Karpas-422 (cell line): Measurements from ENCODE around the gene HLTF. TPM values are rescaled to one million over a fixed set of nuclear protein-coding genes. Genes with fewer than 3 reads are reported as not detected.
"Not testable (repeated sequence)": the region's sequence is repeated elsewhere in the genome, so short reads cannot be mapped to it uniquely, and the experiment has no call there.

Experiments used
- DNase-seq: peaks from one replicate; pipeline ENCODE4 v3.0.0-alpha.2; 2015
- H2AFZ ChIP-seq: fragments of 200-600 bp; sonication (generic); 2 replicates; pipeline ENCODE4 v1.6.1; 2014; ENCODE audit warnings: antibody characterized with exemption, low read length, mixed read lengths
- H3K27ac ChIP-seq: fragments of 200-600 bp; sonication (generic); 2 replicates; pipeline ENCODE4 v1.5.1; 2014; ENCODE audit warnings: mild to moderate bottlenecking, low read length, moderate library complexity
- H3K27me3 ChIP-seq: fragments of 200-600 bp; sonication (generic); 2 replicates; pipeline ENCODE4 v1.6.1; 2014; ENCODE audit warnings: low read length, mixed read lengths
- H3K36me3 ChIP-seq: fragments of 200-600 bp; sonication (generic); 2 replicates; pipeline ENCODE4 v1.6.1; 2014; ENCODE audit warnings: low read length, mixed read lengths; ENCODE audit not compliant: insufficient read depth
- H3K4me1 ChIP-seq: fragments of 200-600 bp; sonication (generic); 2 replicates; pipeline ENCODE4 v1.6.1; 2014; ENCODE audit warnings: mild to moderate bottlenecking, low read length, mixed read lengths
- H3K4me2 ChIP-seq: fragments of 200-600 bp; sonication (generic); 2 replicates; pipeline ENCODE4 v1.6.1; 2014; ENCODE audit warnings: low read length, low read depth, mild to moderate bottlenecking; ENCODE audit not compliant: poor library complexity, severe bottlenecking
- H3K4me3 ChIP-seq: fragments of 200-600 bp; sonication (generic); 2 replicates; pipeline ENCODE4 v1.5.1; 2014; ENCODE audit warnings: mild to moderate bottlenecking, antibody characterized with exemption, low read length, mixed read lengths
- H3K79me2 ChIP-seq: fragments of 200-600 bp; sonication (generic); 2 replicates; pipeline ENCODE4 v1.6.1; 2014; ENCODE audit warnings: mild to moderate bottlenecking, low read length, mixed read lengths
- H3K9ac ChIP-seq: fragments of 200-600 bp; sonication (generic); 2 replicates; pipeline ENCODE4 v1.6.0; 2014; ENCODE audit warnings: low read length
- H3K9me2 ChIP-seq: fragments of 200-600 bp; sonication (generic), shearing (Covaris generic); replicated peaks from 2 replicates; pipeline ENCODE4 v1.6.0; 2014; ENCODE audit warnings: mild to moderate bottlenecking, low read length, moderate library complexity; ENCODE audit not compliant: insufficient read depth
- H3K9me3 ChIP-seq: fragments of 300-700, 200-600 bp; sonication (generic); 2 replicates; pipeline ENCODE4 v1.6.1; 2014; ENCODE audit warnings: low read length, mixed read lengths
- H4K20me1 ChIP-seq: fragments of 200-600 bp; sonication (generic); 2 replicates; pipeline ENCODE4 v1.6.1; 2014; ENCODE audit warnings: mild to moderate bottlenecking, antibody characterized with exemption, low read length, low read depth; ENCODE audit not compliant: insufficient read depth
- small RNA-seq: library from RNA; depleted of rRNA; stranded (forward); fragments of <200 nt; gene quantifications from one replicate; pipeline ENCODE3, GENCODE V24; 2014
- total RNA-seq: library from RNA; depleted of rRNA; stranded (reverse); fragments of >200 nt; shearing (Covaris generic); gene quantifications from 2 replicates; pipeline ENCODE4 v1.2.3, GENCODE V29; 2014; ENCODE audit warnings: low replicate concordance; rRNA removed

The HLTF gene
- total RNA-seq, 1 experiment from 2014 or later, result 84.9 TPM

DNA sequence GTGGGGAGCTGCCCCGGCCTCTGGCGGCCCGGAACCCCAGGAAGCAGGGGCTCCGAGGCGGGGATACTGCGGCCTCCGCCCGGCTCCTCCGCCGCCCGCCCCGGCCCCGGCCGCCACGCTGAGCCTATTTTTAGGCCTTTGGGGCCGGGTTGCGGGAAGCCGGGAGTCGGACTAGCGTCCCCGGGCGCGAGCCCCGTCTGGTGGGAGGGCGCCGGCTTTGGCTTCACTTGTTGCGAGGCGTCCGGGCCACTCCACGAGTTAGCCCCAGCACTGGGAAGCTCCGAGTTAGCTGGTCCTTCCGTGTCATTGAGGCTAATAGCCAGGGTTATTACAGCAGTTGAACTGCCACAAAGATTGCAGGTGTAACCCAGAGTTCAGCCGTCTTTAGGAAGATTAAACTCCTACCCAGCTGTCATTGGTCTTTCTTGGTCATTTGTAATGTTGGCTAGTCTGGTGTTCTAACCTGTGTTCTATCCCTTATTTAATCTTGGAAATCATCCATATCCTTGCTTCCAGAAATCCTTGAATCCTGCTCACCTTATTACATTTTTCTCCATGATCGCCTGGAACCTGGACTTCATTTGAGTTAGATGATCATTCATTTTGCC is 94.2 kb downstream of the HLTF start:
- H3K4me3 ChIP-seq, result peak overlapping the region; percentile 91
- peaks cover 4% of the 10 kb centered on the region for H3K79me2 ChIP-seq
- H3K4me2 ChIP-seq, result peak overlapping the region; percentile 96
- H3K9me2 ChIP-seq, result no peaks in the 10 kb centered on the region
- H3K9me3 ChIP-seq, result no peaks in the 10 kb centered on the region
- H3K27me3 ChIP-seq, result 0 out of 2 replicates have a peak, but pooled peaks cover 2% of the 10 kb centered on the region
- no peaks in the 10 kb centered on the region for H4K20me1 ChIP-seq
- peak overlapping the region; percentile 90 for H3K9ac ChIP-seq
- no peak overlapping the region for H3K27ac ChIP-seq
- DNase-seq, result peak; percentile 64
- 0 out of 2 replicates have a peak, but pooled peaks cover 3% of the 10 kb centered on the region for H3K36me3 ChIP-seq
- peak overlapping the region; percentile 96 for H2AFZ ChIP-seq
- peaks cover 18% of the 10 kb centered on the region for H3K4me1 ChIP-seq

DNA sequence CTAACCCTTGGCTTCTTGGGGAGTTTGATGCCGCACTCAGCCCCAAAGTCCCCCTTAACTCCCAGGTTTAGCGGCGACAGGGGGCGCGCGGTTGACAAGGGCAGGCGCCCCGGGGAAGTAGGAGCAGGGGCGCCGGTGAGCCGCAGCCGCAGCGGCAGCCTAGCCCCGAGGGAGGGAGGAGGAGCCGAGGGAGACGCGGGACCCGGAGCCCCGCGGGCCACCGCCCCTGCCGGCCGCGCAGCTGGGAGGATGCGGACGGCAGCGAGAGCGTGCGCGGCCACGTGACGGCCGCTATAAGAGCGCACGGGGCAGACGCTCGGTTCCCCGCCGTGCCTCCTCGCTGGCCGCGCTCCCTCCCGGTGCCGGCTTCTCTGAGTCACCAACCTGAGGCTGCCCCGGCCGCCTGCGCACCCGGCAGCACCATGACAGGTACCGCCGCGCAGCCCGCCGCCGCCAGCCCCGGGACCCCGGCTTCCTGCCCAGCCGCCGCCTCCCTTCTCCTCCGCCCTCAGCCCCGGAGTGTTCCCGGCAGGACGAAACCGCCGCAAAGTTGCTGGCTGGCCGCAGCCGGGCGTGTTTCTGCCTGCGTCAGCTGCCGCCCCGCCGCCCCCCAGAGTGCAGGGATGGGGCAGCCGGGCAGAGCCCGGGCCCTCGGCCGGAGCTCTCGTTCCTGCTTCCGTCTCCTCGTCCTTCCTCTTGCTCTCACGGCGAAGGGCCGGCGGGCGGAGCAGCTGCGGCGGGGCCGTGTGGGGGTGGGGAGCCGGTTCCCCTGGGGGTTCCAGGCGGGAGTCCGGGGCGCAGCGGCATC is 94.9 kb downstream of the HLTF start, which contains the start of gene GYG1:
GYG1 (plus strand) TSS at position 322 of the 808 bp plus-strand sequence; CDS start at position 423, 101 bp downstream.
- DNase-seq, result peak; percentile 87

DNA sequence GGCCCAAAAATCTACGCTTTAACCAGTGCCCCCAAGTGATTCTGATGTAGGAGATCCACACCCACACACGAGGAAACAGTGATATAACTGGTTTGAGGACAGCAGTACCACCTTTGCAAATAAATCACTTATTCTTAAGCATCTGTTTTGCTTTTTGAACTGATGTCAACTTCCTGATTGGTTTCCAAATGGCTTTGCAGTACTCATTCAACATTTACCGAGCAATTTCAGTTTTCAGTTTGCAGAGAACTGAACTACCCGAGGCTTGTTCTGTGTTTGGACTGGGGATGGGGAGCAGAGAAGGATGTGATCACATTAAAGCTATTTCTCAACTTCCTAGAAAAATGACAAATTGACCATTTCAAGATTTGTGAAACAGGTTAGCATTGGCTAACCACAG is 96.1 kb downstream of the HLTF start:
- H3K4me2 ChIP-seq, result peak overlapping the region; percentile 96
- H3K9me3 ChIP-seq, result no peaks in the 10 kb centered on the region
- H2AFZ ChIP-seq, result peak overlapping the region; percentile 50; the same call in 1 of the 2 replicates
- no peaks in the 10 kb centered on the region for H3K36me3 ChIP-seq
- H3K9me2 ChIP-seq, result no peaks in the 10 kb centered on the region
- 0 out of 2 replicates have a peak, but pooled peaks cover 2% of the 10 kb centered on the region for H3K27me3 ChIP-seq
- no peaks in the 10 kb centered on the region for H4K20me1 ChIP-seq
- H3K4me3 ChIP-seq, result 0 out of 2 replicates have a peak overlapping the region, but pooled peaks have one; percentile 91
- H3K9ac ChIP-seq, result peak overlapping the region; percentile 90
- no peak overlapping the region for H3K27ac ChIP-seq
- DNase-seq, result no peak
- H3K79me2 ChIP-seq, result peaks cover 4% of the 10 kb centered on the region
- H3K4me1 ChIP-seq, result peaks cover 18% of the 10 kb centered on the region

More for the DNA sequence above, 94.9 kb downstream of the HLTF start, which contains the start of gene GYG1:
- H3K79me2 ChIP-seq, result peaks cover 4% of the 10 kb centered on the region
- no peak within 1 kb of the TSS; the same call in 1 of the 2 replicates for H3K27ac ChIP-seq
- H3K36me3 ChIP-seq, result 0 out of 2 replicates have a peak, but pooled peaks cover 3% of the 10 kb centered on the region
- no peaks in the 10 kb centered on the region for H3K9me2 ChIP-seq
- peak within 1 kb of the TSS; percentile 90 for H3K9ac ChIP-seq
- H3K4me2 ChIP-seq, result peak within 1 kb of the TSS; percentile 96
- peaks cover 18% of the 10 kb centered on the region for H3K4me1 ChIP-seq
- H3K9me3 ChIP-seq, result no peaks in the 10 kb centered on the region
- H3K27me3 ChIP-seq, result 0 out of 2 replicates have a peak, but pooled peaks cover 2% of the 10 kb centered on the region
- H3K4me3 ChIP-seq, result peak within 1 kb of the TSS; percentile 91
- H2AFZ ChIP-seq, result peak within 1 kb of the TSS; percentile 96
- H4K20me1 ChIP-seq, result no peaks in the 10 kb centered on the region

DNA sequence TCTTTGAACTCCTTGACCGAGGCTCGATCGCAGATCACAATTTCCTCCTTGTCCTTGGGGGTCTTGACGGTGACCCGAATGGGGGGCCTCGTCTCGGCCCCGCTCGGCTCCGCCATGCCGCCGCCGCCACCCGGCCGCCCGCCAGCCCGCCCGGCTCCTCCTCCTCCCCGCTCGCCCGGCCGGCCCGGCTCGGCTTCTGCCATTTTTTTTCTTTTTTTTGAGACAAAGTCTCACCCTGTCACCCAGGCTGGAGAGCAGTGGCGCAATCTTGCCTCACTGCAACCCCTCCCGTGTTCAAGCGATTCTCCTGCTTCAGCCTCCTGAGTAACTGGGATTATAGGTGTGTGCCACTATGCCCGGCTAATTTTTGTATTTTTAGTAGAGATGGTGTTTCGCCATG is 98.8 kb downstream of the HLTF start:
- H3K27me3 ChIP-seq, H3K4me3 ChIP-seq, H3K9ac ChIP-seq, DNase-seq, H3K4me2 ChIP-seq, H4K20me1 ChIP-seq, H3K9me3 ChIP-seq, H3K36me3 ChIP-seq, H3K9me2 ChIP-seq, H3K79me2 ChIP-seq, H3K27ac ChIP-seq, H2AFZ ChIP-seq: not testable (repeated sequence)
- H3K4me1 ChIP-seq, result peaks cover 16% of the 10 kb centered on the region

DNA sequence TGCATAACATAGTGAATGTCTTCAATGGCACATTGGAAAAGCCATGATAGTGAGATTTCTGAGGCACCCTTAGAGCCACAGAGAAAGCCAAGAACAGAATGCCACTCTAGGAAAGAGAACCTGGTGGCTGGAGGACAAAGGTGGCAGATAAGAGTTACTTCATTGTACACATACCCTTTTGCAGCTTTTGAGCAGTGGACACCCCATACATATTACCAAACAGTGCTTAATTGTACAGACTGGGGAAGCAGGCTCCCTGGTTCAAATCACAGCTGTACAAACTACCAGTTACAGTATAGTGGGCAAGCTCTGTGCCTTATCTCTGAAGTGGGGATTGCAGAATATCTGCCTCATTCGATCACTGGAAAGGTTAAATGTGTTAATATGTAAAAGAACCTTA is 105.1 kb downstream of the HLTF start:
- Histone ChIP-seq H3K27me3 (no peaks in the 10 kb centered on the region), H3K9me3 (no peaks in the 10 kb centered on the region), H3K4me2 (no peak overlapping the region), H3K79me2 (no peaks in the 10 kb centered on the region), H4K20me1 (no peaks in the 10 kb centered on the region), H3K4me3 (no peak overlapping the region), H3K9ac (no peak overlapping the region), H3K9me2 (no peaks in the 10 kb centered on the region), H3K27ac (no peak overlapping the region), H2AFZ (no peak overlapping the region), H3K36me3 (no peaks in the 10 kb centered on the region), H3K4me1 (no peaks in the 10 kb centered on the region)
- no peak for DNase-seq

Small RNA genes within 50 kb of the gene (small RNA-seq; reads per million reads assigned to genes)
- not detected for gene RF00019

Other genes starting within 250 kb of the HLTF start
- gene CPA3, start 221.2 kb downstream of the HLTF start, total RNA-seq, result not detected in 2 replicates
- 8.4 and 18.9 TPM in 2 replicates for gene GYG1, start 95.0 kb downstream of the HLTF start, total RNA-seq
- gene HPS3, start 43.1 kb upstream of the HLTF start, total RNA-seq, result 38.5 and 62.5 TPM in 2 replicates
- gene CP, start 135.3 kb upstream of the HLTF start, total RNA-seq, result not detected in 2 replicates
- gene TM4SF18, start 247.1 kb upstream of the HLTF start, total RNA-seq, result not detected in 2 replicates